Measurements from ENCODE around the gene ATG16L1. TPM values are rescaled to one million over a fixed set of nuclear protein-coding genes. Genes with fewer than 3 reads are reported as not detected.

ATG16L1 gene
- total and polyA plus RNA-seq, 9 donors = 9.5 to 32.3 (median 20.0) TPM

DNA sequence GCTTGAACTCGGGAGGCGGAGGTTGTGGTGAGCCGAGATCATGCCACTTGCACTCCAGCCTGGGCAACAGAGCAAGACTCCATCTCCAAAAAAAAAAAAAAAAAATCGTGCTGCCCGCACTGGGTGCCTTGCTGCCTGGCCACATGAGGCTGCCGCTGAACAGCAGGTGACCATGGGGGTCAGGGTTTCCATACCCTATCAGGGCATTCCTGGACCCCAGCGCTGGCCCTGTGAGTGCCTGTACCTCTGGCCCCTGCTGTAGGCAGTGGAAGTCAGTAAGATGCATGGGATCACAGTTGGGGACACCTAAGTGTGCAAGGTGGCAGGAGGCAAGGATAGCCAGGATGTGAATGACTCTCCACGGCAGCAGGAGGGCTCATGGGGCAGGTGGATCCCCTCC, 75.0 kb downstream of the ATG16L1 start:
- no peak overlapping the region for H3K27ac ChIP-seq
- no peaks in the 10 kb centered on the region for H3K27me3 ChIP-seq
- no peak overlapping the region for H3K4me3 ChIP-seq
- intact Hi-C loops (cut with DNase I) = no loop called here
- no peaks in the 10 kb centered on the region for H3K4me1 ChIP-seq (ENCODE audit: insufficient read depth)
- H3K9me3 ChIP-seq = no peaks in the 10 kb centered on the region
- no peak for DNase-seq
- 89 to 94% (median 92%) methylated on average over 8 of the region's 8 CpGs for WGBS, 3 donors
- H3K36me3 ChIP-seq = no peaks in the 10 kb centered on the region
- TF ChIP-seq EP300 (IDR thresholded peaks at IDR 0.05) (no peak), POLR2A (IDR thresholded peaks at IDR 0.05) (no peak)
- TF ChIP-seq, protein P1, sequence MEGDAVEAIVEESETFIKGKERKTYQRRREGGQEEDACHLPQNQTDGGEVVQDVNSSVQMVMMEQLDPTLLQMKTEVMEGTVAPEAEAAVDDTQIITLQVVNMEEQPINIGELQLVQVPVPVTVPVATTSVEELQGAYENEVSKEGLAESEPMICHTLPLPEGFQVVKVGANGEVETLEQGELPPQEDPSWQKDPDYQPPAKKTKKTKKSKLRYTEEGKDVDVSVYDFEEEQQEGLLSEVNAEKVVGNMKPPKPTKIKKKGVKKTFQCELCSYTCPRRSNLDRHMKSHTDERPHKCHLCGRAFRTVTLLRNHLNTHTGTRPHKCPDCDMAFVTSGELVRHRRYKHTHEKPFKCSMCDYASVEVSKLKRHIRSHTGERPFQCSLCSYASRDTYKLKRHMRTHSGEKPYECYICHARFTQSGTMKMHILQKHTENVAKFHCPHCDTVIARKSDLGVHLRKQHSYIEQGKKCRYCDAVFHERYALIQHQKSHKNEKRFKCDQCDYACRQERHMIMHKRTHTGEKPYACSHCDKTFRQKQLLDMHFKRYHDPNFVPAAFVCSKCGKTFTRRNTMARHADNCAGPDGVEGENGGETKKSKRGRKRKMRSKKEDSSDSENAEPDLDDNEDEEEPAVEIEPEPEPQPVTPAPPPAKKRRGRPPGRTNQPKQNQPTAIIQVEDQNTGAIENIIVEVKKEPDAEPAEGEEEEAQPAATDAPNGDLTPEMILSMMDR (IDR thresholded peaks at IDR 0.05) = no peak

GRCh38 chr2:233328922-233329321, 77.4 kb downstream of the ATG16L1 start:
- no peak for DNase-seq
- Histone ChIP-seq H3K27me3 (no peaks in the 10 kb centered on the region), H3K36me3 (no peaks in the 10 kb centered on the region), H3K4me1 (ENCODE audit: insufficient read depth) (no peaks in the 10 kb centered on the region), H3K4me3 (no peak overlapping the region), H3K9me3 (no peaks in the 10 kb centered on the region), H3K27ac (no peak overlapping the region)
- TF ChIP-seq, protein P1 (IDR thresholded peaks at IDR 0.05) = no peak
- TF ChIP-seq EP300 (IDR thresholded peaks at IDR 0.05) = no peak
- no peak for TF ChIP-seq POLR2A (IDR thresholded peaks at IDR 0.05)
- 51 to 78% (median 67%) methylated on average over 4 of the region's 4 CpGs for WGBS, 3 donors
- intact Hi-C loops (cut with DNase I) = no loop called here

GRCh38 chr2:233329489-233330135, 78.1 kb downstream of the ATG16L1 start:
- H3K4me3 ChIP-seq = no peak overlapping the region
- 76 to 80% (median 78%) methylated on average over 7 of the region's 7 CpGs for WGBS, 3 donors

GRCh38 chr2:233331536-233331935, 80.1 kb downstream of the ATG16L1 start:
- intact Hi-C loops (cut with DNase I) = no loop called here
- WGBS, 3 donors = 74 to 79% (median 78%) methylated on average over 15 of the region's 15 CpGs
- Histone ChIP-seq H3K9me3 (no peaks in the 10 kb centered on the region), H3K27ac (no peak overlapping the region), H3K4me1 (ENCODE audit: insufficient read depth) (no peaks in the 10 kb centered on the region), H3K4me3 (no peak overlapping the region), H3K36me3 (no peaks in the 10 kb centered on the region), H3K27me3 (no peaks in the 10 kb centered on the region)
- DNase-seq = peak in 1 of 5 donors; percentile 28
- TF ChIP-seq EP300 (IDR thresholded peaks at IDR 0.05) (no peak), POLR2A (IDR thresholded peaks at IDR 0.05) (no peak)
- TF ChIP-seq, protein P1 (IDR thresholded peaks at IDR 0.05) = no peak

More at GRCh38 chr2:233329489-233330135, 78.1 kb downstream of the ATG16L1 start:
- no peak for DNase-seq
- Histone ChIP-seq H3K9me3 (no peaks in the 10 kb centered on the region), H3K27ac (no peak overlapping the region), H3K36me3 (no peaks in the 10 kb centered on the region), H3K4me1 (ENCODE audit: insufficient read depth) (no peaks in the 10 kb centered on the region), H3K27me3 (no peaks in the 10 kb centered on the region)
- TF ChIP-seq POLR2A (IDR thresholded peaks at IDR 0.05) (no peak), EP300 (IDR thresholded peaks at IDR 0.05) (no peak)
- TF ChIP-seq, protein P1 (IDR thresholded peaks at IDR 0.05) = no peak
- intact Hi-C loops (cut with DNase I) = no loop called here

All from ovary (tissue), 9 donors.